B cell (primary cell): ENCODE results near the gene SPECC1.

Experiments used
- EZH2 ChIP-seq: IDR thresholded peaks from 2 replicates; pipeline ENCODE4 v1.6.1; 2012; ENCODE audit warnings: borderline replicate concordance, low read depth, mild to moderate bottlenecking, moderate library complexity, low read length; ENCODE audit not compliant: insufficient read depth, poor library complexity, severe bottlenecking
- TF ChIP-seq, protein P1 (sequence below): fragments of 200-600 bp; IDR thresholded peaks from one replicate; pipeline ENCODE4 v1.8.0; 2022; ENCODE audit warnings: antibody characterized with exemption, mild to moderate bottlenecking

- TF ChIP-seq, protein P1, sequence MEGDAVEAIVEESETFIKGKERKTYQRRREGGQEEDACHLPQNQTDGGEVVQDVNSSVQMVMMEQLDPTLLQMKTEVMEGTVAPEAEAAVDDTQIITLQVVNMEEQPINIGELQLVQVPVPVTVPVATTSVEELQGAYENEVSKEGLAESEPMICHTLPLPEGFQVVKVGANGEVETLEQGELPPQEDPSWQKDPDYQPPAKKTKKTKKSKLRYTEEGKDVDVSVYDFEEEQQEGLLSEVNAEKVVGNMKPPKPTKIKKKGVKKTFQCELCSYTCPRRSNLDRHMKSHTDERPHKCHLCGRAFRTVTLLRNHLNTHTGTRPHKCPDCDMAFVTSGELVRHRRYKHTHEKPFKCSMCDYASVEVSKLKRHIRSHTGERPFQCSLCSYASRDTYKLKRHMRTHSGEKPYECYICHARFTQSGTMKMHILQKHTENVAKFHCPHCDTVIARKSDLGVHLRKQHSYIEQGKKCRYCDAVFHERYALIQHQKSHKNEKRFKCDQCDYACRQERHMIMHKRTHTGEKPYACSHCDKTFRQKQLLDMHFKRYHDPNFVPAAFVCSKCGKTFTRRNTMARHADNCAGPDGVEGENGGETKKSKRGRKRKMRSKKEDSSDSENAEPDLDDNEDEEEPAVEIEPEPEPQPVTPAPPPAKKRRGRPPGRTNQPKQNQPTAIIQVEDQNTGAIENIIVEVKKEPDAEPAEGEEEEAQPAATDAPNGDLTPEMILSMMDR: no peak
- no peak for TF ChIP-seq EZH2
These were observed 147.2 kb downstream of the SPECC1 start for GRCh38 chr17:20156196-20157000.
